ENCODE data around the gene HINT3.

Gene HINT3

DNA sequence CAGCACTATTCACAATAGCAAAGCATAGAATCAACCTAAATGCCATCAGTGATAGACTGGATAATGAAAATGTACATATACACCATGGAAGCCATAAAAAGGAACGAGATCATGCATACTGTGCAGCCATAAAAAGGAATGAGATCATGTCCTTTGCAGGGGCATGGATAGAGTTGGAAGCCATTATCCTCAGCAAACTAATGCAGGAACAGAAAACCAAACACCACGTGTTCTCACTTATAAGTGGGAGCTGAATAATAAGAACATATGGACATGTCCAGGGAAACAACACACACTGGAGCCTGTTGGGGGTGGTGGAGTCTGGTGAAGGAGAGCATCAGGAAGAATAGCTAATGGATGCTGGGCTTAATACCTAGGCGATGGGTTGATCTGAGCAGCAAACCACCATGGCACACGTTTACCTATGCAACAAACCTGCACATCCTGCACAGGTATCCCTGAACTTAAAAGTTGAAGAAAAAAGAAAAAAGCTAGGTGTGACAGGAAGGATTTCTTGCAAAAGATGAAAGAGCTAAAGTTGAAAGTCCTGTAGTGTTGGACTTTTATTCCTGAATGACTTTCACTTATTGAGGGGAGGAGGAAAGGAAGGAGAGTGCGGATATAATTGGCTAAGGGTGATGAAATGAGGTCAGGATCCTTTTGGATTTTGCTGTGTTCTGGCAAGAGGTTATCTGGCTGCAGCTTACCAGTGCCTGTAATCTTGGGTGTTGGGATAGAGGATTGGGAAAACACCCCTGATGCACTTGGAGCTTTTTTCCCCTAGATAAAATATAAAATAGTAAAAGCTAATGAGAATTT, 38.3 kb downstream of the HINT3 start:
- TF ChIP-seq, protein P1, sequence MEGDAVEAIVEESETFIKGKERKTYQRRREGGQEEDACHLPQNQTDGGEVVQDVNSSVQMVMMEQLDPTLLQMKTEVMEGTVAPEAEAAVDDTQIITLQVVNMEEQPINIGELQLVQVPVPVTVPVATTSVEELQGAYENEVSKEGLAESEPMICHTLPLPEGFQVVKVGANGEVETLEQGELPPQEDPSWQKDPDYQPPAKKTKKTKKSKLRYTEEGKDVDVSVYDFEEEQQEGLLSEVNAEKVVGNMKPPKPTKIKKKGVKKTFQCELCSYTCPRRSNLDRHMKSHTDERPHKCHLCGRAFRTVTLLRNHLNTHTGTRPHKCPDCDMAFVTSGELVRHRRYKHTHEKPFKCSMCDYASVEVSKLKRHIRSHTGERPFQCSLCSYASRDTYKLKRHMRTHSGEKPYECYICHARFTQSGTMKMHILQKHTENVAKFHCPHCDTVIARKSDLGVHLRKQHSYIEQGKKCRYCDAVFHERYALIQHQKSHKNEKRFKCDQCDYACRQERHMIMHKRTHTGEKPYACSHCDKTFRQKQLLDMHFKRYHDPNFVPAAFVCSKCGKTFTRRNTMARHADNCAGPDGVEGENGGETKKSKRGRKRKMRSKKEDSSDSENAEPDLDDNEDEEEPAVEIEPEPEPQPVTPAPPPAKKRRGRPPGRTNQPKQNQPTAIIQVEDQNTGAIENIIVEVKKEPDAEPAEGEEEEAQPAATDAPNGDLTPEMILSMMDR (IDR thresholded peaks at IDR 0.05; ENCODE audit: insufficient read depth, low read depth, low read length, missing control alignments): no peak
- no peak for DNase-seq (ENCODE audit: low read depth)
- H3K4me3 ChIP-seq (ENCODE audit: low read depth, low read length): no peak overlapping the region

DNA sequence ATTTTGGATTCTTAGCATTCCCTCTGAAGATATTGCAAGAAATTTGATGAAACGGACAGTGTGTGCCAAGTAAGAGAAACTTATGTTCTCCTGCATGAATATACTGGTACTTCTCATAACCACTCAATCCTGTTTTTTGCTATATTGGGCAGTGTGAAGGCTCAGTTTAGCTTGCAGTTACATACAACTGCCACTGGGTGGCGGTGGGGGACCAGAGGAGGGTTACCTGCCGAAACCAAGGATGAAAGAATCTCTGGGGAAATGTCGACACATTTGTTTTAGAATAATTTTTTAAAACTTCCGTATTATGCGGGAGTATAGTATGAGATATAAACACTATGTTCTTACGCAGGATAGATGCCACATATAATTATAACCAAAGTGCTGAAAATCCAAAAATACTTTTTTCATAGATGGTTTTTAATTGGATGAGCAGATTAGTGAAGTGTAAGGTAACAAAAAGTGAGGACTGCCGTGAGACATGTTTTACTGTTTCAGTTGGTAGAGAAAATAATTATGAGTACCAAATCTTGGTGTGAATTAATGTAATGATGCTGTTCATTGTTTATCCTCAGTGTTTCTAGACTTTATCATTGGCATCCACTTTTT, 39.5 kb downstream of the HINT3 start:
- H3K4me3 ChIP-seq (ENCODE audit: low read depth, low read length): peak overlapping the region; percentile 21
- TF ChIP-seq, protein P1 (IDR thresholded peaks at IDR 0.05; ENCODE audit: insufficient read depth, low read depth, low read length, missing control alignments): peak; percentile 96
- peak; percentile 75 for DNase-seq (ENCODE audit: low read depth)

DNA sequence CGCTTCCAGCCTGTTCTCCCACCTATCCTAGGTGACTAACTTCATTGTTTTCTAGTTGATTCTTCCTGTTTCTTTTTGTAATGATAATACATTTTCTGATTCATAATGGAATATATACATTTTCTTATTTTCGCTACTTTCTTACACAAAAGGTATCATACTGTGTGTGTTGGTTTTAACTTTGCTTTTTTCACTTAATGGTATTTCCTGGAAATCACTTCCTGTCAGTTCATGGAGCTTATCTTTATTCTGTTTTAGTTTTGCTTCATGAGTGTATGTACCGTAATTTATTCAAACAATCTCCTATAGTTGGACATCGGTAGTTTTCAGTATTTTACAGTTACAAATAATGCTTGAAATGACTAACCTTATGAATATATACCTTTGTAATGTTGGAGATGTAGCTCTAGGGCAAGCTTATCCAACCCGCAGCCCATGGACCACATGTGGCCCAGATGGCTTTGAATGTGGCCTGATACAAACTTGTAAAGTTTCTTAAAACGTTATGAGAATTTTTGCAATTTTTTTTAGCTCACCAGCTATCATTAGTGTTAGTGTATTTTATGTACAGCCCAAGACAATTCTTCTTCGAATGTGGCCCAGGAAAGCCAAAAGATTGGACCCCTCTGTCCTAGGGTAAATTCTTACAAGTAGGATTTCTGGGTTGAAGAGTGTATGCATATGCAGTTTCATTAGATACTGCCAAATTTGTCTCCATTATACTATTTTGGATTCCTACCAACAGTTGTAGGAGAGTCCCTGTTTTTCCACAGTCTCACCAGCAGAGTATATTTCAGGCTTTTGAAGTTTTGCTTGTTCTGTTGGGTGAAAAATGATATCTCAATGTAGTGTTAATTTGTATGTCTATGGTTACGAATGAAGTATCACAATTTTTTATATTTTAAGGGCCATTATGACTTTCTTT, 46.4 kb downstream of the HINT3 start:
- H3K4me3 ChIP-seq (ENCODE audit: low read depth, low read length): no peak overlapping the region
- DNase-seq (ENCODE audit: low read depth): no peak
- TF ChIP-seq, protein P1 (IDR thresholded peaks at IDR 0.05; ENCODE audit: insufficient read depth, low read depth, low read length, missing control alignments): no peak

DNA sequence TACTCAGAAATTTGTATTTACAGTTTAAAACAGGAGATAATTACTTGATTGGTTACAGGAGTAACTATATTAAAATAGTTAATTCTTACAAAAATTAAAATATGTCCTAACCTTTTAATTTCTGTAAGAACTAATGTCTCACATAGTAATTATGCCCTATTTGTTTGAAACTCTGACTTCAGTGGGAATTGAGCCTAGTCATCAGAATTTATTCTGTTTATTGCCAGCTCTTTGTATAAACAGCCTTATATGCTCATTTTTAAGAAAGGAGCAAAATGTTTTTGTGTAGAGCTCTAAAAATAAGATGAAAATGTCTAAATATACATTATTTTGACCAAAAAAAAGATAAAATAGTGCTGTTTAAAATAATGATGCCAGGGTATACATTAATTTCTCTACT, 51.2 kb downstream of the HINT3 start:
- H3K4me3 ChIP-seq (ENCODE audit: low read depth, low read length): no peak overlapping the region
- no peak for DNase-seq (ENCODE audit: low read depth)
- TF ChIP-seq, protein P1 (IDR thresholded peaks at IDR 0.05; ENCODE audit: insufficient read depth, low read depth, low read length, missing control alignments): no peak

DNA sequence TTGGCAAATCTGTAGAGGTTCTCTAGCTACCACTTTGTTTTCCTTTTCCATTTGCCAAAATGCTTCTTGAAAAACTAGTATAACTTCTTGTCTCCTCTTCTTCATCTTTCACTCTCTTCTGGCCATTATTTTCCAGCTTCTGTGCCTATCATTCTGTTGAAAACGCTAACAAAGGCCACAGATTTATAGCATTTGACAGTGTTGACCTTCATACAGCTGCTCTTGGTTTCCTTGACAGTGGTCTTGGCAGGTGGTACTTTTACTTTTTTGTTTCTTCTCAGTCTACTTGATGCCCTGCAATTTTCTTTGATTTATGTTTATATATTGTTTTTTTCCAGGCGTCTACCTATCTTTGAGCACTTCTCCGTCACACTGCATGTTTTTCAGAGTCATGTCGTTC, 53.5 kb downstream of the HINT3 start:
- DNase-seq (ENCODE audit: low read depth): no peak
- H3K4me3 ChIP-seq (ENCODE audit: low read depth, low read length): no peak overlapping the region
- TF ChIP-seq, protein P1 (IDR thresholded peaks at IDR 0.05; ENCODE audit: insufficient read depth, low read depth, low read length, missing control alignments): no peak

DNA sequence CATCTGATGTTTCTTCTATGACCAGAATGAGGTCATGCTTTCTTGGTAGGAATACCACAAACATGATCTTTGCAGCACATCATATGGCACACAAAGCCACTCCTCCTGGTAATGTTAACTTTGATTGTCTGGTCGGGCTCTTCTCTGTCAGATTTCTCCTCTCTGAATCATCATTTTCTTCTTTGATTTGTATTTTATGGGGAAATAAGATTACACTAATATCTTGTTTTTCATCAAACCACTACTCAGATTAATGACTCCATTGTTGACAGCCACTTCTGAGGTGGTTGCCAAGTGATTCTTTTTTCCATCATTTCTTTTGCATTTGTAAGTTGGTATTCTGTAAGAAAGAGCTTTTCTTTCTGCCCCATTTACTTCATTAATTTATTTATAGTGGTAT, 59.3 kb downstream of the HINT3 start:
- TF ChIP-seq, protein P1 (IDR thresholded peaks at IDR 0.05; ENCODE audit: insufficient read depth, low read depth, low read length, missing control alignments): no peak
- H3K4me3 ChIP-seq (ENCODE audit: low read depth, low read length): no peak overlapping the region
- no peak for DNase-seq (ENCODE audit: low read depth)

All from GM12865 (cell line).